HepG2 (cell line): ENCODE results near the gene RETN. TPM values are rescaled to one million over a fixed set of nuclear protein-coding genes. Genes with fewer than 3 reads are reported as not detected.

Source experiments
- polyA plus RNA-seq, 8 experiments: library from polyadenylated mRNA; depleted of rRNA in 3 of 8; stranded (reverse) in 7 of 8; unstranded in 1 of 8; fragments of >200 nt; fragmentation: Illumina TruSeq in 4 of 8; extraction: Trizol in 4 of 8; gene quantifications; 2 replicates each; pipeline versions ENCODE4 v1.2.1 to v1.2.3, GENCODE V29; 2011 to 2016; ENCODE audit warnings: low read depth in 4 of 8, missing spikeins in 1 of 8, mixed read lengths in 1 of 8; ENCODE audit not compliant: insufficient read depth in 1 of 8
- total RNA-seq, 5 experiments: library from RNA; depleted of rRNA; stranded (reverse); fragments of >200 nt; fragmentation: Illumina TruSeq; extraction: Trizol; gene quantifications; 2 replicates each; pipeline ENCODE4 v1.2.3, GENCODE V29; 2016; ENCODE audit warnings: low read depth in 1 of 5

Gene RETN
- total and polyA plus RNA-seq, 2 of the 13 experiments (the other 11 are each of a cell fraction or from before 2014, with no cell fraction given), result not detected

Other genes starting within 250 kb of the RETN start
- gene PEX11G, start 180.0 kb upstream of the RETN start, total RNA-seq (2016; rRNA removed; fragmentation: Illumina TruSeq; extraction: Trizol), result not detected in 2 replicates
- not detected in 2 replicates for gene PEX11G, start 180.0 kb upstream of the RETN start, polyA plus RNA-seq (2011; rRNA removed)
- 6.4 and 9.1 TPM in 2 replicates for gene ZNF358, start 152.9 kb upstream of the RETN start, total RNA-seq (2016; rRNA removed; fragmentation: Illumina TruSeq; extraction: Trizol)
- gene ZNF358, start 152.9 kb upstream of the RETN start, polyA plus RNA-seq (2011; rRNA removed), result 36.3 and 37.0 TPM in 2 replicates
- gene MCOLN1, start 146.4 kb upstream of the RETN start, total RNA-seq (2016; rRNA removed; fragmentation: Illumina TruSeq; extraction: Trizol), result 1.9 and 3.4 TPM in 2 replicates
- gene MCOLN1, start 146.4 kb upstream of the RETN start, polyA plus RNA-seq (2011; rRNA removed), result 11.6 and 15.7 TPM in 2 replicates
- 11.1 and 28.2 TPM in 2 replicates for gene PNPLA6, start 133.3 kb upstream of the RETN start, total RNA-seq (2016; rRNA removed; fragmentation: Illumina TruSeq; extraction: Trizol)
- gene PNPLA6, start 133.3 kb upstream of the RETN start, polyA plus RNA-seq (2011; rRNA removed), result 24.9 and 28.4 TPM in 2 replicates
- 9.1 and 11.8 TPM in 2 replicates for gene CAMSAP3, start 73.2 kb upstream of the RETN start, total RNA-seq (2016; rRNA removed; fragmentation: Illumina TruSeq; extraction: Trizol)
- 10.8 and 16.8 TPM in 2 replicates for gene CAMSAP3, start 73.2 kb upstream of the RETN start, polyA plus RNA-seq (2011; rRNA removed)
- 6.2 and 8.6 TPM in 2 replicates for gene XAB2, start 39.5 kb upstream of the RETN start, total RNA-seq (2016; rRNA removed; fragmentation: Illumina TruSeq; extraction: Trizol)
- 23.9 and 28.4 TPM in 2 replicates for gene XAB2, start 39.5 kb upstream of the RETN start, polyA plus RNA-seq (2011; rRNA removed)
- gene PET100, start 39.3 kb upstream of the RETN start, total RNA-seq (2016; rRNA removed; fragmentation: Illumina TruSeq; extraction: Trizol), result 59.9 and 66.5 TPM in 2 replicates
- 20.0 and 22.3 TPM in 2 replicates for gene PET100, start 39.3 kb upstream of the RETN start, polyA plus RNA-seq (2011; rRNA removed)
- 0.80 TPM in 1 of 2 replicates, not detected in the other for gene PCP2, start 35.3 kb upstream of the RETN start, total RNA-seq (2016; rRNA removed; fragmentation: Illumina TruSeq; extraction: Trizol)
- 0.62 and 0.82 TPM in 2 replicates for gene PCP2, start 35.3 kb upstream of the RETN start, polyA plus RNA-seq (2011; rRNA removed)
- 17.8 and 22.8 TPM in 2 replicates for gene STXBP2, start 31.9 kb upstream of the RETN start, total RNA-seq (2016; rRNA removed; fragmentation: Illumina TruSeq; extraction: Trizol)
- gene STXBP2, start 31.9 kb upstream of the RETN start, polyA plus RNA-seq (2011; rRNA removed), result 40.1 and 48.7 TPM in 2 replicates
- not detected in 2 replicates for gene MCEMP1, start 8.0 kb downstream of the RETN start, total RNA-seq (2016; rRNA removed; fragmentation: Illumina TruSeq; extraction: Trizol)
- gene MCEMP1, start 8.0 kb downstream of the RETN start, polyA plus RNA-seq (2011; rRNA removed), result not detected in 2 replicates
- 74.8 and 78.7 TPM in 2 replicates for gene TRAPPC5, start 11.8 kb downstream of the RETN start, total RNA-seq (2016; rRNA removed; fragmentation: Illumina TruSeq; extraction: Trizol)
- gene TRAPPC5, start 11.8 kb downstream of the RETN start, polyA plus RNA-seq (2011; rRNA removed), result 38.5 and 53.6 TPM in 2 replicates
- not detected in 2 replicates for gene FCER2, start 33.1 kb downstream of the RETN start, total RNA-seq (2016; rRNA removed; fragmentation: Illumina TruSeq; extraction: Trizol)
- not detected in 2 replicates for gene FCER2, start 33.1 kb downstream of the RETN start, polyA plus RNA-seq (2011; rRNA removed)
- gene CLEC4G, start 63.1 kb downstream of the RETN start, total RNA-seq (2016; rRNA removed; fragmentation: Illumina TruSeq; extraction: Trizol), result not detected in 2 replicates
- not detected in 2 replicates for gene CLEC4G, start 63.1 kb downstream of the RETN start, polyA plus RNA-seq (2011; rRNA removed)
- gene CD209, start 78.5 kb downstream of the RETN start, total RNA-seq (2016; rRNA removed; fragmentation: Illumina TruSeq; extraction: Trizol), result not detected in 2 replicates
- not detected in 2 replicates for gene CD209, start 78.5 kb downstream of the RETN start, polyA plus RNA-seq (2011; rRNA removed)
- not detected in 2 replicates for gene CLEC4M, start 94.2 kb downstream of the RETN start, total RNA-seq (2016; rRNA removed; fragmentation: Illumina TruSeq; extraction: Trizol)
- 0.07 TPM in 1 of 2 replicates, not detected in the other for gene CLEC4M, start 94.2 kb downstream of the RETN start, polyA plus RNA-seq (2011; rRNA removed)
- 1.3 and 1.7 TPM in 2 replicates for gene EVI5L, start 161.2 kb downstream of the RETN start, total RNA-seq (2016; rRNA removed; fragmentation: Illumina TruSeq; extraction: Trizol)
- 2.4 and 3.1 TPM in 2 replicates for gene EVI5L, start 161.2 kb downstream of the RETN start, polyA plus RNA-seq (2011; rRNA removed)
- 0.07 TPM in 2 replicates for gene PRR36, start 205.3 kb downstream of the RETN start, total RNA-seq (2016; rRNA removed; fragmentation: Illumina TruSeq; extraction: Trizol)
- gene PRR36, start 205.3 kb downstream of the RETN start, polyA plus RNA-seq (2011; rRNA removed), result 0.17 TPM in 2 replicates
- 4.0 and 8.0 TPM in 2 replicates for gene LRRC8E, start 219.5 kb downstream of the RETN start, total RNA-seq (2016; rRNA removed; fragmentation: Illumina TruSeq; extraction: Trizol)
- gene LRRC8E, start 219.5 kb downstream of the RETN start, polyA plus RNA-seq (2011; rRNA removed), result 10.3 and 14.6 TPM in 2 replicates
- 8.7 and 10.8 TPM in 2 replicates for gene MAP2K7, start 234.8 kb downstream of the RETN start, total RNA-seq (2016; rRNA removed; fragmentation: Illumina TruSeq; extraction: Trizol)
- 9.0 and 14.8 TPM in 2 replicates for gene MAP2K7, start 234.8 kb downstream of the RETN start, polyA plus RNA-seq (2011; rRNA removed)
- gene TGFBR3L, start 245.8 kb downstream of the RETN start, total RNA-seq (2016; rRNA removed; fragmentation: Illumina TruSeq; extraction: Trizol), result 0.83 and 1.0 TPM in 2 replicates
- 0.14 and 0.20 TPM in 2 replicates for gene TGFBR3L, start 245.8 kb downstream of the RETN start, polyA plus RNA-seq (2011; rRNA removed)